IPS-11a (cell line): ENCODE data around the gene ISCA1.
"Not testable (repeated sequence)": the region's sequence is repeated elsewhere in the genome, so short reads cannot be mapped to it uniquely, and the experiment has no call there.

Experiments used
- H3K4me3 ChIP-seq: one replicate; pipeline ENCODE4 v1.5.1; 2013; ENCODE audit warnings: low read depth, low read length, control low read depth

The ISCA1 gene

GRCh38 chr9:86282077-86282978, at the start of gene ISCA1:
Gene ISCA1 (minus strand): TSS chr9:86282538. CDS start chr9:86282458, 80 bp downstream.
- H3K4me3 ChIP-seq: peak within 1 kb of the TSS; percentile 90

- H3K4me3 ChIP-seq: no peak overlapping the region
These were observed 47.8 kb upstream of the ISCA1 start for GRCh38 chr9:86330186-86330585.

DNA sequence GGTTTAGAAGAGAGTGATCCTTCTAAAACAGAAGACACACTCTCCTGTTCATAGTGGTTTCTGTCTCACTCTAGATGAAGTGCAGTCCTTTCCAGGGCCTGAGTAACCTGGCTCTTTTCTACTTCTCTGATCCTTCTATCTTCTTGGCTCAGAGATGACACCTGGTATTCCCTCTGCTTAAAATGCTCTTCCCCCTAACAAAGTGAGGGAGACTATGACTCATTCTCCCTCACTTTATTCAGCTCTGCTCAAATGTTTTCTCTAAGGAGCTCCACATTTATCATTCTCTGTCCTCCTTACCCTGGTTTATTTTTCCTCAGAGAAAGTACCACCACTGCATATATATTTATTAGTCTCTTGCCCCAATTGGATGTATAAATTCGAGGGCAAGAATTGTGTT, 47.3 kb upstream of the ISCA1 start:
- H3K4me3 ChIP-seq: no peak overlapping the region

DNA sequence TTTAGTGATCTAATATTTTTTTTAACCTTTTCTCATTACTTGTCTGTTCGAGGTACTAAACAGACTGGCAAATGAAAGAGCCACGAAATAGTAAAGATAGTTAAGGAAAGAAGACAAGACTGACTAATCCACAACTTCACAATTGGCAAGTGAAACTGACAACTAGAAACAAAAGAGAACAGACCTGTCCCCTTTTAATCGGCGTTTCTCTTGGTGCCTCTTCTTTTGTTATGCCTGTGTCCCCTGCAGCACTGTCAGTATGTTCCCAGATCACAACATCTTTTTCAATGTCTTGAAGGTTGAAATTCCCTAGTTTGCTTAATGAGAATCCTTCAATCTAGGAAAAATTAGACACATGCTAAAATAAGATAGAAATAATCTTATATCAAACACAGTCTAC, 45.8 kb upstream of the ISCA1 start:
- H3K4me3 ChIP-seq: no peak overlapping the region

GRCh38 chr9:86326536-86326935, 44.2 kb upstream of the ISCA1 start:
- H3K4me3 ChIP-seq: no peak overlapping the region

GRCh38 chr9:86324901-86325300, 42.6 kb upstream of the ISCA1 start:
- H3K4me3 ChIP-seq: no peak overlapping the region

GRCh38 chr9:86324308-86324707, 42.0 kb upstream of the ISCA1 start:
- no peak overlapping the region for H3K4me3 ChIP-seq

- H3K4me3 ChIP-seq: no peak overlapping the region
These were observed 40.8 kb upstream of the ISCA1 start for GRCh38 chr9:86322973-86323644.

DNA sequence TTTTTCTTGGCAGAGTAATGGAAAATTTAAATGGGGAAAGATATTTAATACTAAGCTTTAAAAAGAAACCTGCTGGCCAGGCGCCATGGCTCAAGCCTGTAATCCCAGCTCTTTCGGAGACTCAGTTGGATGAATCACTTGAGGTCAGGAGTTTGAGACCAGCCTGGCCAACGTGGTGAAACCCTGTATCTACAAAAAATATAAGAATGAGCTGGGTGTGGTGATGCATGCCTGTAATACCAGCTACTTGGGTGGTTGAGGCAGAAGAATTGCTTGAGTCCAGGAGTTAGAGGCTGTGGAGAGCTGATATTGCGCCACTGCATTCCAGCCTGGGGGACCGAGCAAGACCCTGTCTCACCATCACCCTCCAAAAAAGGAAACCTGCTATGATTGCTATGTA, 39.0 kb upstream of the ISCA1 start:
- no peak overlapping the region for H3K4me3 ChIP-seq

GRCh38 chr9:86318187-86318586, 35.8 kb upstream of the ISCA1 start:
- H3K4me3 ChIP-seq: no peak overlapping the region

DNA sequence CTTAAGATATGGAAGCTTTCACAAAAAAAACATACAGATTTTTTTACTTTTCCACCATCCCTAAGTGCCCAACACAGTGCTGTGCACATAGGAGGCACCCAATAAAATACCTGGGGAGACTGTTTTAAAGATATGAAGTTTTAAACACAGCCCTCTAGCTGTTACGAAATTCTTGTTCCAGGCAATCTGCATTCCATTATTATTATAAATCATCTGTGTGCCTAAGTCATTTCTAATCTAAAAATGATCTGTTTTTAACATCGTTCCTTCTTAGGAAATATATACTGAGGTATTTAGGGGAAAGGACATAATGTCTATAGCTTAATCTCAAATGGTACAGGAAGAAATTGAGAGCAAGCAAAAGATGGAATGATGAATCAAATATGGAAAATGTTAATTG, 32.7 kb upstream of the ISCA1 start:
- no peak overlapping the region for H3K4me3 ChIP-seq

GRCh38 chr9:86312959-86313358, 30.6 kb upstream of the ISCA1 start:
- H3K4me3 ChIP-seq: not testable (repeated sequence)

DNA sequence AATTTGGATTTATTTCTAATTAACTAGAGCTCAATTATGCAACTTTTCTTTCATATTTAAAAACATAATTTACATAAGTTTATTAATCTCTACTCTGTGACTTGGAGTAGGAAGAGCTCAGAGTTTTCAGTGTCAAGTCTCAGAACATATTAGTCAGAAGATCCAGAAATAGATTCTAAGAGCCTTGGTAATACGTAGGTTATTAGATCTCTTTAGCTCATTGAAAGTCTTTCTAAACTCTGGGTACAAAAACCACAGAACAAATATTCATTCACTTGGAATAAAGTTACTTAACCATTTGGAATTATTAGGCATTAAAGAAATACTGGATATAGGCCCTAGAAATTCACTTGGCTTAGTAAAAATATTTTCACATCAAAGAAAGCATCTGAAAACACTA, 26.3 kb upstream of the ISCA1 start:
- H3K4me3 ChIP-seq: no peak overlapping the region

GRCh38 chr9:86304236-86304730, 21.9 kb upstream of the ISCA1 start:
- no peak overlapping the region for H3K4me3 ChIP-seq

- H3K4me3 ChIP-seq: no peak overlapping the region
These were observed 21.1 kb upstream of the ISCA1 start for GRCh38 chr9:86303316-86303975.

- no peak overlapping the region for H3K4me3 ChIP-seq
These were observed 19.3 kb upstream of the ISCA1 start for GRCh38 chr9:86301686-86302085.

DNA sequence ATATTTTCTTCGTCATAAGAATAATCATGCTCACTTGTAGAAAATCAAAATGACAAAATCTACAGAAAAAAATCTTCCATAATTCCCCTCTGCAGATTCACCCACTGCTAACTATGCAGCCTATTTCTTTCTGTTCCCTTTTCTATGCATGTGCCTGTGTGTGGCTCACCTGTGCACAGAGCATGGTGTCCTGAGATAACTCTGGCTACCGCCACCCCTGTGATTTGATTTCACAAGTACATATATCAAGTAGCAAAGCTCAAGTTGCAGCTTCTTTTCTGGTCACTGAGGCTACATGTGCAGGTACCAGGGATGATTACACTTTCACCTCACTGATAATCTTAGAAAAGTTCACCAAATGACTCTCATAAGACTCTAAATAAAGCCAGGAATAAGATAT, 18.4 kb upstream of the ISCA1 start:
- no peak overlapping the region for H3K4me3 ChIP-seq

GRCh38 chr9:86298873-86299272, 16.5 kb upstream of the ISCA1 start:
- no peak overlapping the region for H3K4me3 ChIP-seq

DNA sequence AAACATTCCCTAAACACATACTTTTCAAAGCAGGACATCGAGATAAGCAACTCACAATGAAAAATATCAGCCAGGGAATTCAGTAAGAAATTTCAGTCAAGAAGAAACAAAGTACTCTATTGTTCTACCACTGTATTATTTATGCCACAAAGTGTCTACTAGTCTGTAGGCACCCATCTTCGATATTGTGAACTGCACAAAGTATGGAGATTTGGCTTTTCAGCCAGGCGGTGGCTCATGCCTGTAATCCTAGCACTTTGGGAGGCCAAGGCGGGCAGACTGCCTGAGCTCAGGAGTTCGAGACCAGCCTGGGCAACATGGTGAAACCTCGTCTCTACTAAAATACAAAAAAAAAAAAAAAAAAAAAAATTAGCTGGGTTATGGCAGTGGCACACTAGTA, 8.0 kb upstream of the ISCA1 start:
- H3K4me3 ChIP-seq: not testable (repeated sequence)

- H3K4me3 ChIP-seq: no peak overlapping the region
These were observed 6.3 kb upstream of the ISCA1 start for GRCh38 chr9:86288499-86289198.

GRCh38 chr9:86287013-86287412, 4.7 kb upstream of the ISCA1 start:
- H3K4me3 ChIP-seq: no peak overlapping the region
